TTC549 (cell line): ENCODE data around the gene SNX13.
"Not testable (repeated sequence)": the region's sequence is repeated elsewhere in the genome, so short reads cannot be mapped to it uniquely, and the experiment has no call there.

Experiments
- FAIRE-seq: peaks from 2 replicates; lab custom pipeline; 2012; peaks lifted over from hg19 to GRCh38; lab: Jason Lieb, UNC

The SNX13 gene

DNA sequence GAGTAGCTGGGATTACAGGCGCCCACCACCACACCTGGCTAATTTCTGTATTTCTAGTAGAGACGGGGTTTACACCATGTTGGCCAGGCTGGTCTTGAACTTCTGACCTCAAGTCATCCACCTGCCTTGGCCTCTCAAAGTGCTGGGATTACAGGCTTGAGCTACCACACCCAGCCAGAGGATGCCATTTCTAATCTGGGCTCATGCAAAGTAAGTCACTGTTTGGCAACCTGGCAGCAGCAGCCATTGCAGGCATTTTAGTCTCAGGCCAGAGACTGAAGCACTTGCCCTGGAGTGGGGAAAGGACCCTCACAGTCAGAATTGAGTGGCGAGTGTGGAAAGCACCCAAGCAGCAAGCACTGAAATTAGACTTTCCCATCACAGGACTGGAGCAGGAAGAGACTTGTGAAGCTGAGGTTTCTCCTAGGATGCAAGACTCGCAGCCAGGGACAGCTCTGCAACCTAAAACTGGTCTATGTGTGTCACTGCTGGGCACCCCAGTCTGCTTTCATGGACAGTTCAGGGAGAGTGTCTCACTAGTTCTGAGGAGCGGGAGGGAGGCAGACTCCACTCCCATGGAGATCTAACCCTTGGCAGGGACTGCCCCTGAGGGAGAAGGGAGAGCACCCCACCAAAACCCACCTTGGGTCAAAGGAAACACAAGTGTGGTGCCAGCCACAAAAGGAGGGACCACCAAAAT is 27.6 kb downstream of the SNX13 start:
- no peak for FAIRE-seq

DNA sequence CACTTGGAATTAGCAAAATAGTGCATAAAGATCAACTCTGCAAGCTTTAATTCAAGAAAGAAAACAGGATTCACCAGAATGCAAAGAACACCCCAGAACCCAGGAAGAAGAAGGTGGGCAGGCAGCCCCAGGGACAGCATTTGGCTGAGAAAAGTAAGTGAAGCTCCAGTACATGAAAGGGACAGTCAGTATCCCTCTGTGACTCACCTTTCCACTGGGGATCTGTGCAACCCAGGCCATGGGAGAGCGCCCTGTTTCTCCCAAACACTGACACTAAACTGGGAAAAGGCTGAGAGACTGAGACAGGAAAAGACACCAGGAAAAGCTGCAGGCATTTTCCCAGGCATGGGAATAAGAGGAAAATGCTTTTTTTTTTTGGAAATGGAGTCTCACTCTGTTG is 28.2 kb downstream of the SNX13 start:
- FAIRE-seq: no peak

DNA sequence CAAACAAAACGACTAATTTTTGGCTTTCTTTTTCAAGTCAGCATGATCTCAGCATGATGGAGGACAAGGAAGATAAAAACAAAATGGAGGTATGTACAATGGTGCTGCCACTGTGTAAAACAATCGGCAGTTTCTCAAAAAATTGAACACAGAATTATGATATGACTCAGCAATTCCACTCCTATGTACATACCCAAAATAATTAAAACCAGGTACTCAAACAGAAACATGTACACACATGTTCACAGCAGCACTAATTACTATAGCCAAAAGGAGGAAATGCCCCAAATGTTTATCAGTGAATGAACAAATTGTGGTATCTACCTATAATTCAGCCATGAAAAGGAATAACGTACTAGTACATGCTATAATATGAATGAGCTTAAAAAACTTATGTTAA is 29.9 kb downstream of the SNX13 start:
- FAIRE-seq: no peak

DNA sequence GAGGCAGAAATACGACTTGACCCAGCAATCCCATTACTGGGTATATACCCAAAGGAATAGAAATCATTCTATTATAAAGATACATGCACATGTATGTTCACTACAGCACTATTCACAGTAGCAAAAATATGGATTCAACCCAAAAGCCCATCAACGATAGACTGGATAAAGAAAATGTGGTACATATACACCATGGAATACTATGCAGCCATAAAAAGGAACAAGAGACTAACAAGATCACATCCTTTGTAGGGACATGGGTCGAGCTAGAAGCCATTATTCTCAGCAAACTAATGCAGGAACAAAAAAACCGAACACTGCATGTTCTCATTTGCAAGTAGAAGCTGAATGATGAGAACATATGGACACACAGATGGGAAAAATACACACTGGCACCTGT is 31.0 kb downstream of the SNX13 start:
- not testable (repeated sequence) for FAIRE-seq

DNA sequence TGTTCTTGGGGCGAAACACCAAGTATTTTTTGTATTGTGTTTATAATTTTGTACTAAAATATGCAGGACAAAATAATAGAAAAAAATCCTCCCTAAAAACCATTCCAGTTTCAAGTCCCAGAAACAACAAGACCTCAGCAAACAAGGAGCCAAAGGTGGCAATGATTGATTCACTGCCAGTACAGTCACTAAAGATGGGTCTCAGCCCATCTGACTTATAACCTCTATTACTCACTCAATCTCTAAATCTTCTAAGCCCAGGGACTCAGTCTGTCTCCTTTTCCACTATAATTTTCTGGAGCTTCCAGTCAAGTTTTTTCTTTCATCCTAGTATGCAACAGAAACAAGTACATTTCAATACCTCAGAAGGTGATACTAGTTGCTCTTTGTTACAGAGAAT is 33.3 kb downstream of the SNX13 start:
- no peak for FAIRE-seq

DNA sequence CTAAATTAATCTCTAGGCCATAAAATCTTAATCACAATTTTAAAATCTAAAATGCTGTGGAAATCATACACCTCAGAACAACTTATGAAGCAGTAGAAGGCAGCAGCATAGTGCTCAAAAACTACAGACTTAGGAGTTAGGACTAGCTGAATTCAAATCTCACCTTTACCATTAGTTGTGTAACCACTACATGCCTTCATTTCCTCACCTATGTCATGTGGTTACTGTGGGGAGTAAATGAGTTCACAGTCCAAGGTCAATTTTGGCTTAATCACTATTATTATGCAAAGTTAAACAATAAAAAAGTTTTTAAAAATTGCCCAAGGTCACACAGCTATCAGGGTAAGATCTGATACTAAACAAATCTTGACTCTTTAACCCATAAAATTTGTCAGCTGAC is 37.0 kb downstream of the SNX13 start:
- FAIRE-seq: no peak

DNA sequence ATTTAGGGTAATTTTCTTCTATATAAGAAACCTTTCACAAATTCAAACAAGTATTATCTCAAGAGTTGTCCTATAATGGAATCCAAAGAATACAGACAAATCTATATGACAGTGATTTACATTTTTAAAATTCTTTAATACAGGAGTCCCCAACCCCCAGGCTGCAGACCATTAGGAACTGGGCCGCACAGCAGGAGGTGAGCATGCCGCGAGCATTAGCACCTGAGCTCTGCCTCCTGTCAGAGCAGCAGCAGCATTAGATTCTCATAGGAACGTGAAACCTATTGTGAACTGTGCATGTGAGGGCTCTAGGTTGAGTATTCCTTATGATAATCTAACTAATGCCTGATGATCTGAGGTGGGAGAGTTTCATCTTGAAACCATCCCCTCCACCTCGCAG is 37.7 kb downstream of the SNX13 start:
- FAIRE-seq: no peak

DNA sequence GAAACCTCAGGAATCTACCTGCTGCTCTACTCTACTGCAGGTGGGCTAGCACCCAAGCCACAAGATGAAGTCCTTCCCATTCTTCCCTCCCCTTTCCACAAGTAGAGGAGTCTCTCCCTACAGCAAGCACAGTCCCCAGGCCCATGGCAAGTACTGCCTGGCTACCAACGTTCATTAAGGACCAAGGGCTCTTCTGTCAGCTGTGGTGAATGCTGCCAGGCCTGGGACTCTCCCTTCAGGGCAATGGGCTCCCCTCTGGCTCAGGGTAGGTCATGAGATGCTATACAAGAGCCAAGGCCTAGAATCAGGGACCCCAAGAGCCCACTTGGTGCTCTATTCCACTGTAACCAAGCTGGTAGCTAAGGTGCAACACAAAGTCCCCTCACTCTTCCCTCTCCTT is 39.8 kb downstream of the SNX13 start:
- no peak for FAIRE-seq

DNA sequence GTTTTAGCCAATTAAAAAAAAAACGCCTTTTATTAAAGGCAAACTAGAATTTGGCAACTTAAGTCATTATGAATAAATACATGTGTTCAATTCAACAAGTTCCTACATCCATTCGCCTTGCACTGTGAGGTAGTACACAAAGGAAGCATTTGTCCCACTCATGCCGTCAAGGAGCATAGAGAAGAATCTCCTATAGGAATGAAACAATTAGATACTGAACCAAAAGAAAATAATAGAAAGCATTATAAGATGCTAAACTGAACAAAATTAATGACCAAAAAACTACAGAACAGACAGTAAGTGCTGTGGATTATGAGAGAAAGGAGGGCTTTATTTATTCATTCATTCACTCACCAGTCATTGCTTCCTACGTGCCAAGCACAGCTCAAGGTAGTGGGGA is 42.2 kb downstream of the SNX13 start:
- FAIRE-seq: no peak

DNA sequence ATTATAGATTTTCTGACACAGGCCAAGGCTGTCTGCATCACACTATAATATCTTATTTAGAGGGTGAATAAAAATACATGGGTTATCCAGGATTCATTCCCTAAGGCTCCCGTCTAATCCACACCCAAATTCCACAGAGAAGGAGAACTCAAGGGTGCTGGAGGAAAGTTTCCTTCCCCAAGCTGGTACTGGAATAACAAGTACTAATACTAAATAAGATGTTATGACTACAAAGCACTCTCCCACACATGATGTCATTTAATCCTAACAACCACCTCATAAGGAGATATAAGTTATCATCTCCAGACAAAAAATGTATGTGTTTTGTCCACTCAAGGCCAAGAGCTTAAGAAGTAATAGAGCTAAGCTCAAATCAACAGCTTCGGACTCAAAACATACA is 53.0 kb downstream of the SNX13 start:
- FAIRE-seq: no peak

DNA sequence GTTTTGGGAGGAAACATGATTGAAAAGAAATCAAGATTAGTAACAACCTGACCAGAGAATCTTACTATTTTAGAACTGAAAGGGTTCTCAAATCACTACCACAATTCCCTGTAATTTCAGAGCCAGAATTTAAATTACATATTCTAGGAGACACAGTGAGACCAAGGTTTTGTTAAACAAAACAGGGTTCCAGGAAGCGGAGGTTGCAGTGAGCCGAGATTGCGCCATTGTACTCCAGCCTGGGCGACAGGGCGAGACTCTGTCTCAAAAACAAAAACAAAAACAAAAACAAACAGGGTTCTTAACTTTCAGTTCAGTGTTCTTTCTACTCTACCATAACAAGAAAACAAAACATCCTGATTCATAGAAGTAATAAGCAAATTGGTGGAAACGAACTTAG is 57.6 kb downstream of the SNX13 start:
- FAIRE-seq: no peak

DNA sequence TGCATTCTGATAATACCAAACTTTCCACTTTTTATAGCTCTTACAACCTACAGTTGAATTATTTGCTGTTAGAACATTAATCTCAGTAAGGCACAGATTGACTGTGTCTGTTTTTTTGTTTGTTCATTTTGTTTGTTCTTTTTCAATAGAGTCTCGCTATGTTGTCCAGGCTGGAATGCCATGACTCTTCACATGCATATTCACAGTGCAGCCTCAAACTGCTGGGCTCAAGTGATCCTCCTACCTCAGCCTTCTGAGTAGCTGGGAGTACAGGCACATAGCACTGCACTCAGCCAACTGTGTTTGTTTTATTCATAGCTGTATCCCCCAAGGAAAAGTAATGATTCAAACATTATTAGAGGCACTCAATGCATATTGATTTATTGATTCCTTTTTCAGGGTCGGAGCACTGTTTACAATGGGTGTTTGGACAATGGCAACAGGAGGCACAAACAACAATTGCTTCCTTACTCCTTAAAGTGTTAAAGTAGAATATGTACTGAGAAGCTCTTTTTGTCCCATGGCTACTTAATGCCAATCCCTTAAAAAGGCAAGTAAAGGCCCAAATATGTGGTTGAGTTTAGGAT is 61.1 kb downstream of the SNX13 start:
- no peak for FAIRE-seq

DNA sequence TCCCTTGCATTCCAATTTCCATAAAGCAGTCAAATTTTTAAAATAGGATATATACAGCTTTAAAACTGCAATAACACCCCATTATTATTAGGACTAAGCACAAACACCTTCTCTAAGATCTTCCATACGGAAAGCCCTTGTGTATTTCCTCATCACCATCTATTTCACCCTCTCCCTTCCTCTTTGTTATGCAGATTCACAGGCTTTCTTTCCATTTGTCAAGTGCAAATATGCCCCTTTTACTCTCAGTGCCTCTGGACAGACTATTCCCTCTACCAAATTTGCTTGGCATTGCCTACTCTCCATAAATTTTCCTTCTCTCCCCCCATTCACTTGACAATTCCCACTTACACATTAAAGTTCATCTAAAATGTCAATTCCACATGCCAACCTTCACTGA is 61.7 kb downstream of the SNX13 start:
- FAIRE-seq: no peak

DNA sequence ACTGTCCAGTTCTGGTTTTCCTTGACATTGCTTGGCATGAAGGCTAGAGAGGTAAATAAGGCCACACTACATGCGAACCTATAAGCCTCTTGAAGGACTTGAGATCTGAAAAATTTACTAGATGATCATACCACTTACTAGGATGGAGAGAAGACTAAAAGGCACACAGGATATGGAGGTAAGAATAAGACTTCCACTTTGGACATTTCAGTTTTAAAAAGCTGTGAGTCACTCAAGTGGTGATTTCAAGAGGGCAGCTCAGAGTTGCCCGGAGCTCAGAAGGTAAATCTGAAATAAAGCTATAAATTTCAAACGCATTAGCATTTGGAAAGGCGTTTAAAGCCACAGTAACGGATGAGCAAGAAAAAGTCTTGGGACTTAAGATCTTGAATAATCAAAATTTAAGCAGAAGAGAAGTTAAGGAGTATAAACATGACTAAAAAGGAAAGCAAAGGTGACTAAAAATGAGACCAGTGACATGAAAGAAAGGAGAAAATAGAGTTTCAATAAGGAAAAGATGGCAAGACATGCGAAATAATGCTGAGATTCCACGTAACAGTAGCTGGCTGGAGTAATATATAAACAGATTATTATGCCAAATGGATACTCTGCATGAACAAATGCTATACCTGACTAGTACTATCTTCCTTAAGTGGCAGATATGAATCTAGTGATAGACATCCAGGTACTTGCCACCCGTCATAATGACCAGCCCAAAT is 68.3 kb downstream of the SNX13 start:
- no peak for FAIRE-seq

DNA sequence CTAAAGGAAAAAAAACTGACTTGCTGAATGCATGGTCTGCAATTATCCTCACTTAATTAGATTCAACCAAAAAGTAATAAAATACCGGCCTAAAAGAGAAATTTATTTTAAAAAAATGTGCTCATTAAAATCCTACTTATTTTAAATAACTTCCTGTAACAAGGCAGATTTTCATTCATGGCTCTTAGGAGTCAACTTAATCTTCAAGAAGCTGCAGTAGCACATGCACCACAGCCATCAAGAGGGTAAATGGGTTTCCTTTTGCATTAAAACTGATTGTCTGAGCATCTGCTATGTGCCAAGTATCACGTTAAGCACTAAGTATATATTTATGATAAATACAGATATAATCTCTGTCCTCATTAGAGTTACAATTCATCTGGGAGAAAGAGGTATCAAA is 69.9 kb downstream of the SNX13 start:
- no peak for FAIRE-seq

DNA sequence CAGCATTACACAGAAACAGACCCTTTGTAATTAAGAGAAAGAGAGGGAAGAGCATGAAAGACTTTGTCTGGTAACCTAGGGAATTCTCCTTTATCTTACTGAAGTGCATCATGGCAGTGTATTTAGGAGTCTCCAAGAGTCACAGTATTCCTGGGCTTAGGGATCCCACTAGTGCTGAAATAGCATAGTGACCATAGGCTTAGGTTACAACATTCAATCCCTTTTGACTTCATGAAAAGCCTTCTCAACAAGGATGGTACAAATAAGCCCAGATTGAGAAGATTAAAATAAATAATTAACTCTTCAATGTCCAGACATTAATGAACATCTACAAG is 76.5 kb downstream of the SNX13 start:
- FAIRE-seq: no peak

DNA sequence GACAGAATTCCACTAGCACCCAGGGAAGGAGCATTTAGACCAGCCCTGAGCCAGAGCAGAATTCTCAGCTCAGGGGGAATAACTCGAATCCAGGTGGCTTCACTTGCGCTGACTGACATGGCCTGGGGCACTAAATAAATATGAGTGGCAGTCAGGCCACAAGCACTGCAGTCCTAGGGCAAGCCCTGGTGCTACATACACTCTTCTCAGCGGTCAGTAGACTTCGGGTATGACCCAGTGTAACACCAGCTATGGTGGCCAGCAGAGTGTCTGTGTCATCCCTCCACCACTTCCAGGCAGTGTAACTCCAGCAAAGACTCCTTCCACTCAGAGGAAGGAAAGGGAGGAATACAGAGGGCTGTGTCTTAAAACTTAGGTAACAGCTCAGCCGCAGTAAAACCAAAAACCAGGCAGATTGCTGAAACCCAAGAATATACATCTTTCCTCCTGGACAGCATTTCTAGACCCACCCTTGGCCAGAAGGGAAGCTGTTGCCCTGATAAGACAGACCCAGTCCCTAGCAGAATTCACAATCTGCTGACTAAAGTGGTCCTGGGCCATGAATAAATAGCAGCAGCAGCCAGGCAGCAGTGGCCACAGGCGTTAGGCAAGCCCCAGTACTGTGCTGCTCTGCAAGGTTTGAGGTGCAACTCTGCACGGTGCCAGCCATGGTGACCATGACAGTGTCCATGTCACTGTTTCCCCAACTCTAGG is 77.0 kb downstream of the SNX13 start:
- no peak for FAIRE-seq

DNA sequence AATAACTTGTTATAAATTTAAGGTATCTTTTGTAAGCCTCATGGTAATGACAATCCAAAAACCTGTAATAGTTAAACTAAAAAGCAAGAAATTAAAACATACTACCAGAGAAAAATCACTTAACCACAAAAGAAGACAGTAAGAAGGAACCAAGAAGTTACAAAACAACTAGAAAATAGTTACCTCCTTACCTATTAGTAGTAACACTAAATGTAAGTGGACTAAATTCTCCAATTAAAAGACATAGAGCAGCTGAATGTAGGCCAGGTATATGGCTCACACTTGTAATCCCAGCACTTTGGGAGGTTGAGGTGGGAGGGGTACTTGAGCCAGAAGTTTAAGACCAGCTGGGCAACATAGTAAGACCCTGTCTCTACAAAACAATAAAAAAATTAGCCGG is 84.0 kb downstream of the SNX13 start:
- no peak for FAIRE-seq

DNA sequence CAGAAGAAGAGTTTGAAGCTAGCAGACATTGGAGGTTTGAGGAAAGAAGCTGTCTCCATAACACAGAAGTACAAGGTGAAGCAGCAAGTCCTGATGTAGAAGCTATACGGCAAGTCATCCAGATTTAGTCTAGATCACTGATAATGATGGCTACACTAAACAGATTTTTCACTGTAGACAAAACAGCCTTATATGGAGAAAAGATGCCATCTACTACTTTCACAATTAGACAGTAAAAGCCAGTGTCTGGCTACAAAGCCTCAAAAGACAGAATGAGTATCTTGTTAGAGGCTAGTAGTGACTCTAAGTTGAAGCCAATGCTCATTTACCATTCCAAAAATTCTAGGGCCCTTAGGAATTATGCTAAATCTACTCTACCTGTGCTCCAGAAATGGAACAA is 85.1 kb downstream of the SNX13 start:
- no peak for FAIRE-seq

DNA sequence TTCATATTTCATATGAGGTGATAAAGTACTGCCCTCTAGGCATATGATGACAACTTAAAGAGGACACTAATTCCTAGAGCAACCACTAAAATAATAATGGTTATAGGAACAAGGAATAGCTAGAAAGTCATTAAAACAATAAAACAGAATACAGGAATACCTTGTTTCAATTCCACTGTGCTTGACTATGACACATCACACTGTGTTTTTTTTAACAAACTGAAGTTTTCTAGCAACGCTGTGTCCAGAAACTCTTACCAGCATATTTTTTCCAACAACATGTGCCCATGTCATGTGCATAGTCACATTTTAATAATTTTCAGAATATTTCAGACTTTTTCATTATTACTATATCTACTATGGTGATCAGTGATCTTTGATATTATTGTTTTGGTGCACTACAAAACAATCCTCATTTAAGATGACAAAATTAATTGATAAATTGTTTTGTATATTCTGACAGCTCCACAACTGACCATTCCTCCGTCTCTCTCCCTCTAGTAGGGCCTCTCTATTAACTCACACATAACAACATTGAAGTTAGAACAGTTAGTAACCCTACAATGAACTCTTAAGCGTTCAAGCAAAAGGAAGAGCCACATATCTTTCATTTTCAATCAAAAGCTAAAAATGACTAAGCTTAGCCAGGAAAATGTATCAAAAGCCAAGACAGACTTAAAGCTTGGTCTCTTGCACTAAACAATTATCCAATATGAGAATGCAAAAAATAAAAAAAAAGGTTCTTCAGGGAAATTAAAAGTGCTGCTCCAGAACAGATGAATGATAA is 85.8 kb downstream of the SNX13 start:
- FAIRE-seq: no peak

DNA sequence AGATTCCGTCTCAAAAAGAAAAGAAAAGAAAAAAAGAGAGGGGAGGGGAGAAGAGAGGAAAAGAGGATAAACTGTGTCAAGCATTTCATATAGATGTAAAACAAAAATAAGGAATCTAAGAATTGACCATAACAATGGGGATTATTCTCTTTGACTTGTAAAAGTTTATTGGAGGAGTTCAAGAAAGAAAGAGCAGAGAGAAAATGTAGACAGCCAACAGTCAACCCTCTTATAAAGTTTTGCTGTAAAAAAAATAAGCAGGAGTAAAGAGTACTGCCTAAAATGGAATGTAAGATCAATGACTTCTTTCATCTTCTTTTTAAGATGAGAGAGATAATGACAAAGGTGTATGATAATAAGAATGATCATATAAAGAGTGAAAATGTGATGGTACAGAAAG is 87.9 kb downstream of the SNX13 start:
- no peak for FAIRE-seq

DNA sequence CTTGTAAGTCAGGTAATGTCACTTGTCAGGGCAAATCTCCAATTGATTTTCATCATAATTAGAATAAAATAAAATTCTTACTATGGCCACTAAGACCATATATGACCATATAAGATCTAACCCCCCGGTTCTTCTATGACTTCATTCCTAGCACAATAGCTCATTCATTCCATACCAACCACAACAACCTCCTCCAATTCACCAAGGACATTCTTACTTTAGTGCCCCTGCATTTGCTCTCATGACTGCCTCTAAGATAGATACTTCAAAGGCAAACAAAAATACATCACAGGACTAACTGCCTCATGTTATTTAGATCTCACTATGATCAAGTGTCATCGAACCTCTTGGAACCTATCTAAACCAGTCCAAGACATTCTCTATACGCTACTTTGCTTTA is 90.8 kb downstream of the SNX13 start:
- no peak for FAIRE-seq

DNA sequence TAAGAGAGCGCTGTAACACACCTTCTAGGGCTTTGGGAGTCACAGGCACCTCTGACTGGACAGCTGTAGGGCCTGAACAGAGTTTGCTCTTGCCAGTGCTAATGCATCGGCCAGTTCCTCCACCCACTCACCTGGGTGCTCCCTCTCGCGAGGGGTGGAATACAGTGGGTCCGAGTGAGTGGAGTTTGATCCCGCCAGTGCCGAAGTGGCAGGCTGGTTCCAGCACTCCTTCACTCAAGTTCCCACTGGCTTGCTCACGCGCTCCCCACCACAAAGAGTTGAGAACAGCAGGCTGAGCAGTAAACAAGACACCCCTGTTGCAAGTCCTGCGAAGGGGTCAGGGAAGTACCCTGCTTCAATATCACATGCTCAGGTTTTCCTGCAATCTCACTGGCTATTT is 91.8 kb downstream of the SNX13 start:
- no peak for FAIRE-seq
